Measurements from ENCODE around the gene MMP24.
"Not testable (repeated sequence)": the region's sequence is repeated elsewhere in the genome, so short reads cannot be mapped to it uniquely, and the experiment has no call there.

Gene MMP24

DNA sequence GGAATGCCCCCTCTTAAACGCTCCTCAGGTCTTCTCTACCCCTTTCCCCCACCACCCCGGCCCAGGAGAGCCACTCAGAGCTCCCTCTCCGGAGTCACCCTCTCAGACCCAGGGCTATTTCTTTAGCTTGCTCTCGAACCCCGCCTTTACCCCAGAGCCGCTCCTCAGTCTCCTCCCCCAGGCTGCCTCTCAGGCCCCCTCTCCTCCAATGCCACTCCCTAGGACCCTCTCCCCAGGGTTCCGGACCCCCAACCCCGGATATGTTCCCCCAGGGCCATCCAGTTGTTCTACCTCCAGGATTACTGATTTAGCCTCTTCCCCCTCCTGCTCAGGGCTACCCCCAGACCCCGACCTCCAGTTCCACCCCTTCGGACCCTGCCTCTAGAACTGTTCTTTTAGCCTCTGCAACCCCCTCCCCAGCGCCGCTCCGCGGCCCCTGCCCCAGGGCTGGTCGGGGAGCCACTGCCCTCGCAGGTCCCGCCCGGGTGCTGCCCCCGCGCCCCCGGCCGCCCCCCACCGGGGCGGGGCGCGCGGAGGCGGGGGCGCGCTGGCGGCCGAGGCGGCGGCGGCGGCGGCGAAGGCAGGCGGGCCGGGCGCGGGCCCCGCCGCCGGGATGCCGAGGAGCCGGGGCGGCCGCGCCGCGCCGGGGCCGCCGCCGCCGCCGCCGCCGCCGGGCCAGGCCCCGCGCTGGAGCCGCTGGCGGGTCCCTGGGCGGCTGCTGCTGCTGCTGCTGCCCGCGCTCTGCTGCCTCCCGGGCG lies at the start of gene MMP24:
MMP24 (plus strand) TSS at position 565 of the 758 bp plus-strand sequence; CDS start at position 614, 49 bp downstream.
- no peak for DNase-seq (ENCODE audit: low spot score)

DNA sequence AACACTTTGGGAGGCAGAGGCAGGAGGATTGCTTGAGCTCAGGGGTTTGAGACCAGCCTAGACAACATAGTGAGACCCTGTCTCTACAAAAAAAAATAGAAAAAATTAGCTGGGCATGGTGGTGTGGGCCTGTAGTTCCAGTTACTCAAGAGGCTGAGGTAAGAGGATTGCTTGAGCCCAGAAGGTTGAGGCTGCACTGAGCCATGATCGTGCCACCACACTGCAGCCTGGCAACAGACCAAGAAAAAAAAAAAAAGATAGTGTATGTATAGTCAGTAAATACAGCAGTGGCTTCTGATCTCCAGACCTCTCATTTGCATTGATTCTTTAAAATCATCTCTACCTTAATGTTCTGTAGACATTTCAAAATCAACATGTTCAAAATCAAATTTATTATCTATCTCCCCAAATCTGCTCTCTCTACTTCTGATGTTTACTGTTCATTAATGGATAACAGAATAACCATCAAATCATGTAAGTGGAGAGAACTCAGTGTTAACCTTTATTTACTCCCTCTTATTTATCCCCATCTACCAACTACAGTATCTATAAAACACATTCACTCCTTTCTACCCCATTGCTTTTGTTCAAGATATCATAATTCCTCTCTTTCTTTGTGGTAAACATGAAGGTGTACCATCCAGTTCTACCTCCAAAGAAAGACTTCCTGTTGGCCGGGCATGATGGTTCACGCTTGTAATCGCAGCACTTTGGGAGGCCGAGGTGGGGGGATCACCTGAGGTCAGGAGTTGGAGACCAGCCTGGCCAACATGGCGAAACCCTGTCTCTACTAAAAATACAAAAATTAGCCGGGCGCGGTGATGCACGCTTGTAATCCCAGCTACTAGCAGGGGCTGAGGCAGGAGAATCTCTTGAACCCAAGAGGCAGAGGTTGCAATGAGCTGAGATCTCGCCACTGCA lies 46.9 kb upstream of the MMP24 start:
- DNase-seq (ENCODE audit: low spot score): no peak

DNA sequence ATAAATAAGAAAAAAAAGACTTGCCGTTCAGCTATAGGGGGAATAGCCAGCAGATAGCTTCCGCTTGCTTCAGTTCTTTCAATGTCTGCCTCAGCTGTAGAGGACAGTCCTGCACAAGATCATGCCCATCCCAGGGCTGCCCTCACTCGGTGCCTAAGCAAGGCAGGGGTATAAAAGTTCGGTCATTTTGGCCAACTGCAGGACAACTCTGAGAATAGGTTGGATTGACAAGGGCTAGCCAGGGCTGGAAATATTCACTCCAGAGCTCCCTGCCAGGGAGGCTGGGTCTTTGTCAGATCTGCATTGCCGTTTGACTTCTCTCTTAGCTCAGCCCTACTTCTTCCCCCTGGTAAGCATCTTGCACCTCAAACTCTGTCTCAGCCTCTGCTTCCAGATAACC lies 46.2 kb upstream of the MMP24 start:
- DNase-seq (ENCODE audit: low spot score): peak; percentile 51

DNA sequence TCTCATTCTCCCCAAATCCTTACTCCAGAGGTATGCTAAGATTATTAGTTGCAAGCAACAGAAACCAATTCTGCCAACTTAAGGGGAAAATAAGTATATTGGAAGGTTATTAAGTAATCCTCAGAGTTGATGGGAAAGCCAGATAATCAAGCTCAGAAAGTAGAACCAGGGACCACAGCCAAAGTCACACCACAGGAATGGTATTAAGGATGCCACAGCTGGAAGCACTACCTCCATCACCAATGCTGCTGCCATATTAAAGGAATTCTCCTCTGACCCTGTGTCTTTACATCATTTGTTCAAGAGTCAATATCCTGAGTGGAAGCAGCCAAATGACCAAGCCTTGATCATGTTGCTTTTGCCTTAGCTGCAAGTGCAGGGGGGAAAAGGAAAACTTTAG lies 44.8 kb upstream of the MMP24 start:
- peak; percentile 52 for DNase-seq (ENCODE audit: low spot score)

DNA sequence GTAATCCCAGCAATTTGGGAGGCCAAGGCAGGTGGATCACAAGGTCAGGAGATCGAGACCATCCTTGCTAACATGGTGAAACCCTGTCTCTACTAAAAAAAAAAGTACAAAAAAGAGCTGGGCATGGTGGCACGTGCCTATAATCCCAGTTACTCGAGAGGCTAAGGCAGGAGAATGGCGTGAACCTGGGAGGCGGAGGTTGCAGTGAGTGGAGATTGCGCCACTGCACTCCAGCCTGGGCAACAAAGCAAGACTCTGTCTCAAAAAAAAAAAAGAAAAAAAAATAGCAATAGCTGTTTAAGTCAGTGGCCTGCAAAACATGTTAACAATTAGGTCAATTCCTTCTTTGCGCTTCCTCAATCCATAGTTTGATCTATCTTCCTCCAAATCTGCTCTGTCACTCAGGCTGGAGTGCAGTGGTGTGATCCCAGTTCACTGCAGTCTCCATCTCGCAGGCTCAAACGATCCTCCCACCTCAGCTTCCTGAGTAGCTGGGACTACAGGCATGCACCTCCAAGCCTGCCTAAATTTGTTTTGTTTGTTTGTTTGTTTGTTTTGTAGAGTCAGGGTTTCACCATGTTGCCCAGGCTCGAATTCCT lies 39.7 kb upstream of the MMP24 start:
- DNase-seq (ENCODE audit: low spot score): not testable (repeated sequence)

DNA sequence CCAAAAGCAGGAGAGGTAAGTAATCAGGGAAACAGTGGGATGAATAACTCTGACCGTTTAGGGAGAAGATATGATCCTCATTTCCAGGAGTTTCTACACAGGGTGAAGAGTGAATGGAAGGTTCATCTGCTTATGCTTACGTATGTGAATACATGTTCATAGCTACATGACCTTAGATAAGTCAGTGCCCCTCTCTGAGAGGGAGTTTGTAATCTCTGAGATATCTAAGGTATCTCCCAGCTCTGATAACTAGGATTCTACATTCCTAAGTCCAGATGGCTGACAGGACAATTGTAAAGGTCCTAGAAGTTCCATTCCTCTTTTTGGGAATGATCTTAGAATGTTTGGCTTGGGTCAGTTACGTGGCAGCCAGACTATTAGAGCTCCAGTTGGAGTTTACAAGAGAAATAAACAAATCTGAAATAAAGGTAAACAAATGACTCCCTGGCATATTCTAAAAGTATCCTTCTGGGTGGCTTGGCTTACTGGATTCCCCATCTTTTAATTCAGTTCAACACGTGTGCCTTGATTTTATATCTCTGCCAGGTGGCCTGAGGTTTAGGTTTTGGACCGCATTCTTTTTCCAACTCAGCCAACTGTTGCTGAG lies 38.8 kb upstream of the MMP24 start:
- DNase-seq (ENCODE audit: low spot score): no peak

DNA sequence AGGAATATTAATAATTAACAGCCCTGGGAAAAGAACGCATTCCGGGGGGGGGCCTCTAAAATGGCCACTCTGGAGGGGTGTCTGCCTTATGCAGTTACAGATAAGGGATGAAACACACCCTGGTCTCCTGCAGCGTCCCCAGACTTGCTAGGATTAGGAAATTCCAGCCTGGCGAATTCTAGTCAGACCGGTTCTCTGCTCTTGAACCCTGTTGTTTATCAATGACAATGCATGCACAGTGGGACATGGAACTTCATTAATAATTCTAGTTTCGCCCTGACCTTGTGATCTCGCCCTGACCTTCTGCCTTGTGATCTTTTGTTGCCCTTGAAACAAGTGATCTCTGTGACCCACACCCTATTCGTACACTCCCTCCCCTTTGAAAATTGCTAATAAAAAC lies 37.3 kb upstream of the MMP24 start:
- DNase-seq (ENCODE audit: low spot score): not testable (repeated sequence)

DNA sequence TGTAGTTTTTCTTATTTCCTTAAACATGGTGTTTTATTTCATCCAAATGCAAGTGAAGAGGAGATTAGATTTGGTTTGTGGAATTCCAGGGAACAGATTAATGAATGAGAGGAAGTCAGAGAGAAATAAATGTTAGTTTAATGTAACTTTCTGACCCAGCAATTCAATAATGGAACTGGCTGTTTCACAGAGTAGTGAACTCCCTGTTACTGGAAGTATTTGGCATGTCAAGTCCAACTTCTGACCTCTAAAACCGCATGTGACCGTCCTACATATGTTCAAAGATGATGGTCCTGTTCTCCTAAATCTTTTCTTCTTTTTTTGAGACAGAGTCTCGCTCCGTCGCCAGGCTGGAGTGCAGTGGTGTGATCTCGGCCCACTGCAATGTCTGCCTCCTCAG lies 35.9 kb upstream of the MMP24 start:
- DNase-seq (ENCODE audit: low spot score): no peak

DNA sequence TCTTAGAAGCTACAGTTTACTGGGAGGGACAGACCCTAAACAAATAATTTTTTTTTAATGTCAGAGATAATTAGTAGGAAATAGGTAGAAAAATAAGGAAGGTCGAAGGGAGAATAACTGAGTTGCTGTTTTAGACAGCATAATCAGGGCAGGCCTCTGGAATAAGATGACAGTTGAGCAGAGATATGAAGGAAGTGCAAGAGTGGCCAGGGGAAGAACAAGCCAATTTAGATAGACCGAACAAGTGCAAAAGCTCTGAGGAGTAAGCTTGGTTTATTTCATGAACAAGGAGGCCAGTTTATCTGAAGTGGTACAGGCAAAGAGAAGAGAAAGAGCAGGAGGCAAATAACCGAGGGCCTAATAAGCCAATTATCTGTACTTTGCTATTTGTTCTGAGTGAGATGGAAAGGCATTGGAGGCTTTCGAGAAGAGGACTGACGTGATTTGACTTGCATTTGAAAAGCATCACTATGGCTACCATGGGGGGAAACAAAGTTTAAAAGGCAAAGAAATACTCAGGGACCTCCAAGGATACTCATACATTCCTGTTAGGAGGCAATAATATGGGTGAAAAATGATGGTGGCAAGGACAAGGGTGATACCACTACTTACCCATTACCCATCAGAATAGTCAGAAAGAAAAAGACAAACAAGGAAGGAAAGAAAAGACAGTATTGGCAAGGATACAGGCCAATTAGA lies 34.9 kb upstream of the MMP24 start:
- no peak for DNase-seq (ENCODE audit: low spot score)

DNA sequence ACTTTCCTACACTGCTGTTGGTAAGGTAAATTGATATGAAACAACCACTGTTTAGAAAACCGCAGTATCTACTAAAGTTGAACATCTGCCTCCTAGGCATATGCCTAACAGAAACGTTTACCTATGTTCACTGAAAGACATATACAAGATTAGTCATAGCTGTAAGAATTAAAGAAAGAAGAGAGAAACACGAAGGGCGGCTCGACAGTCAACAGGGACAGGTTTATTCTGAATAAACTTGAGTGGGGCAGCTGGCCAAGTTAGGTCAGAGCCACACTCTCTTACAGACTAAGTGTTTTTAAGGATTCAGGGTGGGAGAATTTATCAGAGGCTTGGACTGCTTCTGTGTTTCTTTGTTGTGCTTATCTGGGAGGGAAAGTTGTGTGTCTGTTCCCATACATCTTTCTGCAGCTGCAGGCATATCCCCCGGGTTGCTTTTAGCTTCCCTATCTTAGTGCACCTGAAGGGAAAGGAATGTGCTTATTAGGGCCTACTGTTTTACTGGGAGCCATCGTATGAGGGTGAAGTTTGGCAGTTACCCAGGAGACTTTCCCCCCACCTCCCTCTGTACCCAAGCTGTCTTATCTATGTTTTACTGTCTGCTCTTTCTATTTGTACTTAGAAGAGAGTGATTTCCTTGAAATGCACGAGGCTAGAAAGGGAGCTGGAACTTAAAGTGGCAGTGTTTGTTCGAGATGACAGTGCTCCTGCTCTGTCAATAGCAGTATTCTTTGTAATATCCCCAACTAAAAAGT lies 34.2 kb upstream of the MMP24 start:
- no peak for DNase-seq (ENCODE audit: low spot score)

DNA sequence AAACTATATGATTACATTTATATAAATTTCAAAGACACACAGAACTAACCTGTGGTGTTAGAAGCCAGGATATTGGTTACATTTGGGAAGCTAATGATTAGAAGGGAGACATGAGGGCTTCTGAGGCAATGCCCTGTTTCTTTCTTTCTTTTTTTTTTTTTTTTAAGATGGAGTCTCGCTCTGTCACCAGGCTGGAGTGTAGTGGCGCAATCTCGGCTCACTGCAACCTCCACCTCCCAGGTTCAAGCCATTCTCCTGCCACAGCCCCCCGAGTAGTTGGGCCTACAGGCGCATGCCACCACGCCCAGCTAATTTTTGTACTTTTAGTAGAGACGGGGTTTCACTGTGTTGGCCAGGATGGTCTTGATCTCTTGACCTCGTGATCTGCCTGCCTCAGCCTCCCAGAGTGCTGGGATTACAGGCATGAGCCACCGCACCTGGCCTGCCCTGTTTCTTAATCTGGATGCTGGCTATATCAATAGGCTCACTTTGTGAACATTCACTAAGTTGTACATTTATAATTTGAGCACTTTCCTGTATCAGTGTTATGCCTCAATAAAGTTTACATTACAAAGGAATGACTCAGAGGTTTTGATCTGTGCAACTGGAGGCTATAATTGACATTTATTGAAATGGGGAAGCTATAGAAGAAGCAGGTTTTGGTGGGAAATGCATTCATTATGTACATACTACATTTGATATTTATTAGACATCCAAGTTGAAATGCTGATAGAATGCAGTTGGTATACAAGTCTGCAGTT lies 33.3 kb upstream of the MMP24 start:
- DNase-seq (ENCODE audit: low spot score): not testable (repeated sequence)

DNA sequence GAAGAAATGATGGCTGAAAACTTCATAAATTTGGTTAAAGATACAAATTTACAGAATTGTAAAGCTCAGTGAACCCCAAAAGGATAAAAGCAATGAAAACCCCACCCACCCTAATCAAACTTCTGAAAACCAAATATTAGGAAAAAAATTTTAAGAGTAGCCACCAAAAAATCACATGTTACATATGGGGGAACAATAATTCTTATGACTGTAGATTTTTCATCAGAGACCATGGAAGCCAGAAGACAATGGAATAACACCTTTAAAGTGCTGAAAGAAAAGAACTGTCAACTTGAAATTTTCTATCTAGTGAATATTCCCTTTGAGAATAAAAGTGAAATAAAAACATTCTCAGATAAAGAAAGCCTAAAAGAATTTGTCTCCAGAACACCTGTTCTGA lies 30.2 kb upstream of the MMP24 start:
- DNase-seq (ENCODE audit: low spot score): no peak

DNA sequence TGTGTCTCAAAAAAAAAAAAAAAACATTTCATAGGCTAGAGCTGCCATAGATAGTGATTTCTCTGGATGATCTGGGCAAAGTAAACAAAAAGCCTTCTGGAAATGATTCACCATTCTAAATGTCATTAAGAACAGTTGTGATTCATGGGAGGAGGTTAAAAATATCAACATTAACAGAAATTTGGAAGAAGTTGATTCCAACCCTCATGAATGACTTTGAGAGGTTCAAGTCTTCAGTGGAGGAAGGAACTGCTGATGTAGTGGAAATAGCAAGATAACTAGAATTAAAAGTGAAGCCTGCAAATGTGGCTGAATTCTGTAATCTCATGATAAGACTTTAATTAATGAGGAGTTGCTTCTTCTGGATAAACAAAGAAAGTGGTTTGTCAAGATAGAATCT lies 26.8 kb upstream of the MMP24 start:
- no peak for DNase-seq (ENCODE audit: low spot score)

DNA sequence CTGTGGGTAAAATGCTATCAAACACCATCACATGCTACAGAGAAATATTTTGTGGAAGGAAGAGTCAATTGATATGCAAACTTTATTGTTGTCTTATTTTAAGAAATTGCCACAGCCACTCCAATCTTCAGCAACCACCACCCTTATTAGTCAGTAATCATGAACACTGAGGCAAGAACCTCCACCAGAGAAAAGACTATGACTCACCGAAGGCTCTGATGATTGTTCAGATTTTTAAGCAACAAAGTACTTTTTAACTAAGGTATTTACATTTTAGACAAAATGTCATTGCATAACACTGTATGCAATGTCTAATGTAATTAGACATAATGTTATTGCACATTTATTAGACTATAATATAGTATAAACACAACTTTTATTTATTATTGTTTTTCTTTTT lies 26.2 kb upstream of the MMP24 start:
- DNase-seq (ENCODE audit: low spot score): no peak

DNA sequence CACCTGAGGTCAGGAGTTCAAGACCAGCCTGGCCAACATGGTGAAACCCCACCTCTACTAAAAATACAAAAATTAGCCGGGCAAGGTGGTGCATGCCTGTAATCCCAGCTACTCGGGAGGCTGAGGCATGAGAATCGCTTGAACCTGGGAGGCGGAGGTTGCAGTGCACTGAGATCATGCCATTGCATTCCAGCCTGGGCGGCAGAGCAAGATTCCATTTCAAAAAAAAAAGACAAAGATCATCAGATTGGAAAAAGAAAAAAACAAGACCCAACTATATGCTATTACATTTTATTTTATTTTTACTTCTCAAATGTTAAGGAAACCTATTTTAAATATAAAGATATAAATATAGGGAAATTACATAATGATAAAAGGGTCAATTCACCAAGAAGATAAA lies 25.0 kb upstream of the MMP24 start:
- DNase-seq (ENCODE audit: low spot score): not testable (repeated sequence)

DNA sequence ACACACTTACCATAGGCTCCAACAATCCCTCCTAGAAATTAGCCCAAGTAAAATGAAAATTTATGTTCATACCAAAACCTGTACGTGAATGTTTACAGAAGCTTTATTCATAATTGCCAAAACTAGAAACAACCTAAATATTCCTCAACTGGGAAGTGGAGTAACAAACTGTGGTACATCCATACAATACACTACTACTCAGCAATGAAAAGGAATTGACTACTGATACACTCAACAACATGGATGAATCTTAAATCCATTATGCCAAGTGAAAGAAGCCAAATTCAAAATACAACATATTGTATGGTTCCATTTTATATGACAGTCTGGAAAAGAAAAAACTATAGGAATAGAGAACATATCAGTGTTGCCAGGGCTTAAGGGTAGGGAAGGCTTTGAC lies 19.7 kb upstream of the MMP24 start:
- no peak for DNase-seq (ENCODE audit: low spot score)

DNA sequence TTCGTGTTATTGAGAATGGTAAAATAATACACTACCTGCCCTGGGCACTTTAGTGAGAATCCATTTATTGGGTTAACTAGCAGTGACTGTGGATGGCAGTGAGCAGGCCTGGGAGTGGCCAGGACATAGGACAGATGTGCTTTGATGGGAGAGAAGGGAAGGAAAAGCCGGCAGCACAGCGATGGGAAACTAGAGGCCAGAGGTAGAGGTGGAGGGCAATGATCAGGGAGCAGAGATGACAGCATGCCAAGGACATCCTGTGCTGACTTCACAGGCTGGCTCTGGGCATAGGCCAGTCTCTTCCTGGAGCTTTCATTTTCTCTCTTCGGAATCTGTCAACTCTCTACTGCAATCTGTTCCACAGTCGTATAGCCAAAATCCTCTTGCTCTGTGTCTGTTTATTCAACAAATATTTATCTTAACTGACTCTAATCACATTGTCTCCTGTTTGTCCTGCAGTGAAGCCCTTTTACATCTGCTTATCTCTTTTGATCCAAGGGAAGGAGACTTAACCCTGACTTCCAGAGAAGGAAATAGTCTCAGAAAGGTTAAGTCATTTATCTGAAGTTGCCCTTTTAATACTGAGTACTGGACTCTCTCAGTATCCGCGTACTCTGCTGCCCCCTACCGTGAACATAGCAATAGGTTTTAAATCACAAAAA lies 18.4 kb upstream of the MMP24 start:
- peak; percentile 96 for DNase-seq (ENCODE audit: low spot score)

DNA sequence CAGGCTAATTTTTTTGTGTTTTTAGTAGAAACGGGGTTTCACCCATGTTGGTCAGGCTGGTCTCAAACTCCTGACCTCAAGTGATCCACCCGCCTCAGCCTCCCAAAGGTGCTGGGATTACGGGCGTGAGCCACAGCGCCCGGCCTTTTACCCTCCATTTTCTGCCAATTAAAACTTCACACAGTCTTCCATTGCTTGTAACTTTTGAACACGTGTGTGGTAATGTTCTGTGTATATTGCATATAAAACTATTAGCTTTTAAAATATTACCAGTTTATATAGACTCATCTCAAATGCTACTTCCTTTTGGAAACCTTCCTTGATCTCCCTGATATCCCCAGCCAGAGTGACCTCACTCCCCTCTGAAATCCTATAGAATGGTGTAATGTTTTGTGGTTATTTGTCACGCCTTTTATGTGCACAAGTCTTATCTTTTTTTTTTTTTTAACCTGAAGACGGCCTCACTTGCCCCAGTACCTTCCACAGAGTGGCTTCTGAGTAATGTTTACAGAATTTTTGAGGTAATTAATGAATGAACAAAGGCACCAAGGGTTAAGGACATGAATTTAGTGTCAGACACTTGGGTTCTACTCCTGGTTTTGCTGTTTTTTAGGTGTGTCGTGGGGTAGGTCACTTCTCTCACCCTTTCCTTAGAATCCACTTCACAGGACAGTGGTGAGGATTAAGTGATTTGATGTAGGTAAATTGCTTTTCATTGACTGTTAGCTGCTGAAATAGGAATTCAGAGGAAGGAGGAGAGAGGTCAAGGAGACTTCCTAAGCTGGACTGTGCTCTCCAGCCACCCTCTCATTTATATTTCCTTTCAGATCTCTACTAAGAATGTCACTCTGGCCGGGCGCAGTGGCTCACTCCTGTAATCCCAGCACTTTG lies 11.2 kb upstream of the MMP24 start:
- DNase-seq (ENCODE audit: low spot score): no peak

DNA sequence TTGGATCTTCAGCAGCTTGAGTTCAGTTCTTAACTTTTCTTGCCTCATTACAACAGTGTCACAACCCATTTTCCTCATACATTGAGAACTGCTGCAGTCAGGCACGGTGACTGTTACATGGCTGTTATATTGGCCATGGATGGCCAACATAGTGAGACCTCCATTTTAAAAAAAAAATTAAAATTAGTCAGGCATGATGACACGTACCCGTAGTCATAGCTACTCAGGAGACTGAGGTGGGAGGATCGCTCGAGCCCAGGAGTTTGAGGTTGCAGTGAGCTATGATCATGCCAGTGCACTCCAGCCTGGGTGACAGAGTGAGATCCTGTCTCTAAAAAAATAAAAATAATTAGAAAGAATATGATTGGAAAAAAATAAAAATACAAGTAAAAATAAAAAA lies 9.9 kb upstream of the MMP24 start:
- no peak for DNase-seq (ENCODE audit: low spot score)

Data from cerebellar cortex (tissue), 1 donor.